BJ (cell line): ENCODE results near the gene EHD4. TPM values are rescaled to one million over a fixed set of nuclear protein-coding genes. Genes with fewer than 3 reads are reported as not detected.

ENCODE experiments used
- CTCF ChIA-PET: fragments of 350-600 bp; formaldehyde crosslinking; extraction: SDS; loops from one replicate; lab custom pipeline; 2021; ENCODE audit warnings: antibody characterized with exemption, inconsistent platforms; lab: Yijun Ruan, JAX
- POLR2A ChIA-PET: fragments of 300-600 bp; sonication (Branson Sonifier 250); formaldehyde crosslinking; extraction: SDS; loops from one replicate; lab custom pipeline; 2021; ENCODE audit warnings: antibody characterized with exemption; lab: Charles Lee
- DNase-seq: peaks from one replicate; pipeline ENCODE4 v3.0.0-alpha.2; 2011; ENCODE audit warnings: low read depth
- H3K27me3 ChIP-seq: 2 replicates; pipeline ENCODE4 v1.6.0; 2011; ENCODE audit warnings: low read length; ENCODE audit not compliant: control insufficient read depth, insufficient read depth
- H3K36me3 ChIP-seq: 2 replicates; pipeline ENCODE4 v1.5.1; 2011; ENCODE audit warnings: low read length; ENCODE audit not compliant: control insufficient read depth, insufficient read depth
- H3K4me3 ChIP-seq: 2 replicates; pipeline ENCODE4 v1.5.1; 2011; ENCODE audit warnings: low read depth, mild to moderate bottlenecking, control low read depth, low read length
- CTCF ChIP-seq: IDR thresholded peaks from 2 replicates; pipeline ENCODE4 v1.5.1; 2011; ENCODE audit warnings: low read depth, mild to moderate bottlenecking, control low read depth, inconsistent platforms, low read length, moderate library complexity; ENCODE audit not compliant: insufficient read depth
- polyA plus RNA-seq: library from polyadenylated mRNA; depleted of rRNA; stranded (reverse); fragments of >200 nt; gene quantifications from 2 replicates; pipeline ENCODE4 v1.2.3, GENCODE V29; 2011

The EHD4 gene
- polyA plus RNA-seq, 1 experiment = 17.0 TPM

GRCh38 chr15:41894251-41894790 is 78.0 kb downstream of the EHD4 start:
- POLR2A ChIA-PET = no interaction called here
- H3K4me3 ChIP-seq = no peak overlapping the region
- TF ChIP-seq CTCF = no peak

DNA sequence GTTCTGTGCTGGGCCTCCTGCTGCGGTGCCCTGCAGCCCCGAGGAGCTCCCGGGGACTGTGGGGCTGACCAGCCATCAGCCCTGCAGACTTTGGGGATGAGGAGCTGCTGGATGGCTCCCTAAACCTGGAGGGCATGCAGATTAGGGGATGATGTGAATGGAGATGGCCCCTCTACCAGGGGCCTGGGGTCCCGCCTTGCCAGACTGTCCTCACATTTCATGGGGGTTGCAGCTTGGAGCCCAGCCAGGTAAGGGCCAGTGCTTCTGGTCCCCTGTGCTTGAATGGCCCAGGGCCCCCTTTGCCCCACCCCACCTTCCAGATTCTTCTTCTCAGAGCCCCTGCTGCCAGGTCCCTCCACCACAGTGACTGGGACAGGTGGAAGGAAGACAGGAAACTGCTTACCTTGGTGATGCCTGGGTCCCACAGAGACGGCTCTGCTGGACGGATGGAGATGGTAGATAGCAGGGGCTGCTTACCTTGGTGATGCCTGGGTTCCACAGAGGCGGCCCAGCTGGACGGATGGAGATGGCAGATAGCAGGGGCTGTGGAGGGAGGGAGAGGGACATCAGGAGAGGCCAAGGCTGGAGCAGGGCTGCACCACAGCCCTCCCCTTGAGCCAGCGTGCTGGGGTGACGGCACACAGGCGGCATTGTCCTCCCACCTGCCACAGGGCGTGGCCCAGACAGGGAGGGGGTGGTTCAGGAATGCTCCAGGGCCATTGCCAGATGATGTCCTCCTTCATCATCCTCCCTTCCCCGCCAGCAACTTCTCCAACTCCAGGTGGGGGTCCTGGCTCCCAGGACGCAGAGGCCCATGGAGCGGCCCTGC is 78.7 kb downstream of the EHD4 start, which contains the start of gene SPTBN5:
Gene SPTBN5 (minus strand): TSS at position 632 of the 829 bp plus-strand sequence. CDS start 556 bp downstream, at position 76.
- CTCF ChIA-PET = interaction anchor here (4.3 kb wide), 1 partner anchor 10 kb away, joined by 24 read pairs; no protein-coding TSS in a partner anchor
- POLR2A ChIA-PET = no interaction called here
- H3K4me3 ChIP-seq = no peak within 1 kb of the TSS
- no peak for TF ChIP-seq CTCF
- no peak for DNase-seq
- H3K27me3 ChIP-seq = no peaks in the 10 kb centered on the region; the same call in 1 of the 2 replicates
- no peaks in the 10 kb centered on the region for H3K36me3 ChIP-seq

More at GRCh38 chr15:41894251-41894790, 78.0 kb downstream of the EHD4 start:
- Histone ChIP-seq H3K27me3 (no peaks in the 10 kb centered on the region; the same call in 1 of the 2 replicates), H3K36me3 (no peaks in the 10 kb centered on the region)
- no peak for DNase-seq
- CTCF ChIA-PET = interaction anchor here (1.0 to 4.3 kb wide), 2 partner anchors 8 to 9 kb away, joined by 3 to 24 read pairs; no protein-coding TSS in a partner anchor

DNA sequence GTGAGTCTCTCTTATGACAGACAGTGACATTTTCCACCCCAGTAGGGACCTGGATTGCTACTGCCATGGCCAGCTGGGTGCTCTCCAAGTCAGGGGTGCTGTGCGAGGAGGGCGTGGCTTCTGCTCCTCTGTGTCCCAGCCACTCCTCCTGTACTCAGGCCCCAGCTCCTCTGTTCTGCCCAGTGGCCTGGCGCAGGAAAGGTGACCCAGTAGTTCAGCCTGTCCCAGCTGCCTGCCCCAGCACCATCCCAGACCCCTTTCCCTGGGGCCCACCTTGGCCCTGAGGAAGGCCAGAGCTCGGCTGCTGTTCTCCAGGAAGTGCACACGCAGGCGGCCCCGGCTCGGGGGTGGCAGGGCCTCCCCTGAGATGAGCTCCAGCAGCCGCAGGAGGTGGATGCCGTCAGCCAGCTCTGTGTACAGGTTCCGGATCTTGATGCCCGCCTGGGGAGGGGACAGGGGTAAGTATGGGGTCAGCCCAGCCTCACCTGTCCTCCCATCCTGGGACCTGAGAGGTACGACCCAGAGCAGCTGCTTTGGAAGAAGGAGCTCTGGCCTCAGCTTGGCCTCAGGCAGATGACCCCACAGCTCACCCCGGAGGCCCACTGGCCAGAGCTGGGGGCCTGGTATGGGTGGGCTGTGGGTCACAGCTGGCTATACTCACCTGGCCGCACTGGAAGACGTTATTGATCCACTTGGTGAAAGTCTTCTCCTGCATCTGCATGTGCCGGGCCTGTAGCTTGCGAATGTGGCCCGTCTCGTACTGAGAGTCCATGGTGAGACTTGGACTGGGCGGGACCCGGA is 79.5 kb downstream of the EHD4 start:
- H3K27me3 ChIP-seq = no peaks in the 10 kb centered on the region; the same call in 1 of the 2 replicates
- H3K36me3 ChIP-seq = no peaks in the 10 kb centered on the region
- ChIA-PET POLR2A (no interaction called here), CTCF (interaction anchor here (4.3 kb wide), 1 partner anchor 11 kb away, joined by 24 read pairs; no protein-coding TSS in a partner anchor)
- DNase-seq = no peak
- no peak overlapping the region for H3K4me3 ChIP-seq
- no peak for TF ChIP-seq CTCF

DNA sequence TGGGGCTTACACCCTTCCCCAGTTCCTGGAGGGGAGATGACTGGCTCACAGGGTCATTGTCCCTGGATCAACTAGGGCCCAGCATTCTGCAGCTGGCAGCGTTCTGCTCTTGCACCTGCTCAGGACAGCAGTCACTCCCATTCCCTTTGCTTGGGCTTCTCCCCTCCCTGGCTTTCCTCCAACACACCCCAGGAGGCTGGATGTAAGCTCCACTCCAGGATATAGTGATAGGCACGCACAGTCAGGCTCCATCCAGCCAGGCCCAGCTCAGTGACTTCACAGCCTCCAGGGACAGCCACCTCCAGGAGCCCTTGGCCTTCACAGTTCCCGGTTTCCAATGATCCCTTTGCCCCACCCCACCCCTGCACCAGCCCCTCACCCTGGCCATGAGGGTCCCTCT is 80.4 kb downstream of the EHD4 start:
- no peak for TF ChIP-seq CTCF
- no peak for DNase-seq
- ChIA-PET POLR2A (no interaction called here), CTCF (interaction anchor here (4.3 kb wide), 1 partner anchor 12 kb away, joined by 24 read pairs; no protein-coding TSS in a partner anchor)
- no peak overlapping the region for H3K4me3 ChIP-seq
- H3K36me3 ChIP-seq = no peaks in the 10 kb centered on the region
- H3K27me3 ChIP-seq = no peaks in the 10 kb centered on the region; the same call in 1 of the 2 replicates
